WI38 (cell line): ENCODE measurements around the gene OR9Q2.

Experiments
- H3K4me3 ChIP-seq: 2 replicates; pipeline ENCODE4 v1.5.1; 2011; ENCODE audit warnings: low read depth, mild to moderate bottlenecking, control low read depth, low read length
- TF ChIP-seq, protein P1 (sequence below): IDR thresholded peaks from 2 replicates; pipeline ENCODE4 v1.5.1; 2012; ENCODE audit warnings: low read depth, mild to moderate bottlenecking, control low read depth, low read length

Gene OR9Q2, protein sequence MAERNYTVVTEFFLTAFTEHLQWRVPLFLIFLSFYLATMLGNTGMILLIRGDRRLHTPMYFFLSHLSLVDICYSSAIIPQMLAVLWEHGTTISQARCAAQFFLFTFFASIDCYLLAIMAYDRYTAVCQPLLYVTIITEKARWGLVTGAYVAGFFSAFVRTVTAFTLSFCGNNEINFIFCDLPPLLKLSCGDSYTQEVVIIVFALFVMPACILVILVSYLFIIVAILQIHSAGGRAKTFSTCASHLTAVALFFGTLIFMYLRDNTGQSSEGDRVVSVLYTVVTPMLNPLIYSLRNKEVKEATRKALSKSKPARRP

DNA sequence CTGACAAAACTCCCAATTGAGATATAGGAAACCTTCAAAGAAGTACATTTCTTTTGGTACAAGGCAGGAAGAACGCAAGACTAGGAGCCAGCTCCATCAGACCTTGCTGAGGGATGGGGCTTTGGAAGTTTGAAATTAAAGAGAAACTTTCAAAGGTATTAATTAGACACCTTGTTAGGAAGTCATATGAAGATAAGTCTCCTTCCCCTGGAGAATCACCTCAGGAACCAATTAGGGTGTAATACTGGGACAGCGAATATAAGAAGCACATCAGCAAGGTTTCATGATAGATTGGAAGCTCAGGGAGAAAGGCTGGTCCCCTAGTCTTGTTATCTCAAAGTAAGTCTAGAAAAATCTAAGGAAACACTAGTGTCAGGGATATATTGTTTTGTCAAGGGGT, at the start of gene OR9Q2:
Gene OR9Q2 (plus strand): TSS at position 301 of the 400 bp plus-strand sequence. CDS start 1,421 bp downstream, outside the sequence.
- TF ChIP-seq, protein P1, sequence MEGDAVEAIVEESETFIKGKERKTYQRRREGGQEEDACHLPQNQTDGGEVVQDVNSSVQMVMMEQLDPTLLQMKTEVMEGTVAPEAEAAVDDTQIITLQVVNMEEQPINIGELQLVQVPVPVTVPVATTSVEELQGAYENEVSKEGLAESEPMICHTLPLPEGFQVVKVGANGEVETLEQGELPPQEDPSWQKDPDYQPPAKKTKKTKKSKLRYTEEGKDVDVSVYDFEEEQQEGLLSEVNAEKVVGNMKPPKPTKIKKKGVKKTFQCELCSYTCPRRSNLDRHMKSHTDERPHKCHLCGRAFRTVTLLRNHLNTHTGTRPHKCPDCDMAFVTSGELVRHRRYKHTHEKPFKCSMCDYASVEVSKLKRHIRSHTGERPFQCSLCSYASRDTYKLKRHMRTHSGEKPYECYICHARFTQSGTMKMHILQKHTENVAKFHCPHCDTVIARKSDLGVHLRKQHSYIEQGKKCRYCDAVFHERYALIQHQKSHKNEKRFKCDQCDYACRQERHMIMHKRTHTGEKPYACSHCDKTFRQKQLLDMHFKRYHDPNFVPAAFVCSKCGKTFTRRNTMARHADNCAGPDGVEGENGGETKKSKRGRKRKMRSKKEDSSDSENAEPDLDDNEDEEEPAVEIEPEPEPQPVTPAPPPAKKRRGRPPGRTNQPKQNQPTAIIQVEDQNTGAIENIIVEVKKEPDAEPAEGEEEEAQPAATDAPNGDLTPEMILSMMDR = no peak
- no peak within 1 kb of the TSS for H3K4me3 ChIP-seq

DNA sequence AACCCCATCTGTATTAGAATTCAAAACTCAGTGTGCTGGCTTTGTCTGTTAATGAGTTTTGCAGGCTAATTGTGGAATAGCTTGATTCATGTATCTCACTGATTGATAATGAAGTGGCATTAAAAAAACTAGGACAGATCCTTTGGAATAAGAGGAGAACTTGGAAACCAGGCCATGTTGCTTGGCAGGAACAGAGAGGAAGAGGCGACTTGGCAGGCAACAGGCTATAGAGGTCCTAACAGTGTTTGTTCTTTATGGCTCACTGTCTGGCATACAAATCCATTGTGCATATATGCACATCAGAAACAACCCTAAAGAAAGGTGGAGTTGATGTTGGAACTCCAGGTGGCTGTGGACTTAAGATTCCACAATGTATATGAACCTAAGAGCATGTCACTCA, 46.1 kb upstream of the OR9Q2 start:
- TF ChIP-seq, protein P1 = no peak
- no peak overlapping the region for H3K4me3 ChIP-seq

DNA sequence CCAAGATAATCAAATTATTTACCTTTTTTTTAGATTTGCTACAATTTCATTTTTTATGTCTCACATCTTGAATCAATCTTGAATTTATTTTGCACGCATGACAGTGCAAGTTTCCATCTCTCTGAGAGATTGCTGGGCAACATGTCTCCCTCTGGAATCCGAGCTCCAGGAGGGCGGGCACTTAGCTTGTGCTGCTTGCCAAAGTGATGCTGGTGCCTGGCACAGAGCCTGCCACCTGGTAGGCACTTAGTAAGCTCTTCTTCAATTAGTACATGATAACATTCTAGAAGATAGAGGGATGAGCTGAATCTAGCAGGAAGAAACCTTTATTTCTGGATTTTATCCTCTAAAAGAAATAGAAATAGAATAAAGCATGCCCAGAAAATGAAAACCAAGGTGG, 36.1 kb upstream of the OR9Q2 start:
- no peak overlapping the region for H3K4me3 ChIP-seq
- TF ChIP-seq, protein P1 = no peak

DNA sequence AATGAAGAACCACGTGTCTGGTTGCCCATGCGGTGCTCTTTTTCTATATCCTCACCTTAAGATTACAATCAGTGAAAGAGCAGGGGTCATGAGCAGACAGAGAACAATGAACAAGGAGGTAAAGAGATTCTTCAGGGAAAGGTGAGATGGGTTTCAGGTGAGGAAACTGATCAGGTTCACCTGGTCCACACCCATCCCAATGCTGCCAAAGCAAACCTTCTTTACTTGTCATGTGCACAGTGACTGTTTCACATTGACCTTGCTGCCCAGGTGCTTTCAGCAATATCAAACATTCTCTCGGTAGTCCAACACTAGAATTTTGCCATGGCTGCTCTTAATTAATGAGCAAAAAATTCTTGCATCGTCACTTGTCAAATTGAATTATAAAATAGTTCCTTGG, 24.5 kb upstream of the OR9Q2 start:
- TF ChIP-seq, protein P1 = no peak
- no peak overlapping the region for H3K4me3 ChIP-seq

DNA sequence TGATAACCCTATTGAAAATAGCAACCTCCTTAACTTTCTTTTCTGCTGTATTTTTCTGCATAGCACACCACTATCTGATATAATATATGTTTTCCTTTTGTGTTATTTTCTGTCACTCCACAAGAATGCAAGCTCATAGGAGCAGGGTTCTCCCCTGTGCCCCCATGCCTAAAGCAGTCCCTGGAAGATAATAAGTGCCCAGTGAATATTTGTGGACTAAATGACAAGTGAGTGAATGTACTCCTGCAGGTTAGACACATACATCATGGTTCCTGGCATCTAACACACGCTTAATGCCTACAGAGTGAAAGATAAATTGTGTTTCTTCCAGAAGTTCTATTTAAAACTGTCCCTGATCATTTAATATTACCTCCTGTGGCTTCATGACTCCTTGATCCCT, 23.9 kb upstream of the OR9Q2 start:
- H3K4me3 ChIP-seq = no peak overlapping the region
- TF ChIP-seq, protein P1 = no peak

DNA sequence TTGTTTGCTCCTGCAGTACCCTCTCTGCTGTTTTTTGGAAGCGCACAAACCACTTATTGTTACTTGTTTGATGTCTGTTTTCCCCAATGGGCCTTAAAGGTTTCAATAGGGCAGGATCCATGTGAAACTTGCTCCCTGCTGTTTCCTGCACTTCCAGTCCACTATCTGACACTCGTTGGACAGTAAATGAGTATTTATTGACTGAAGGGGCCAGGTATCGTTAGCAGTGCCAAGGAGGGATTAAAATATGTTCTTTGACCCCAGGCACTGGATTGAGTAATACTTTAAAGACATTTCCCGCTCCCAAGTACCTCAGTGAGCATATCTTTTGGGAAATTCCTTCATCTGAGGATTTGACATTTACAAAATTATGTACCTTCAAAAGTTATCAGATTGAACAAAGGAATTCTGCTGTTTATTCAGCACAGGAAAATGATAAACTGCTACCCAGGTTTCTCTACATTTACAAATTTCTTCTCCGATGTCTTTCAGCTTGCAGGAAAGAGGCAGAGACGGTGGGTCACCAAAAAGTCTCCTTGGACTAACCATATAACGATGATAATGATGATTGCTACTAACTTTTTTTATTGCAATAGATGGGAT, 23.3 kb upstream of the OR9Q2 start:
- TF ChIP-seq, protein P1 = no peak
- no peak overlapping the region for H3K4me3 ChIP-seq

DNA sequence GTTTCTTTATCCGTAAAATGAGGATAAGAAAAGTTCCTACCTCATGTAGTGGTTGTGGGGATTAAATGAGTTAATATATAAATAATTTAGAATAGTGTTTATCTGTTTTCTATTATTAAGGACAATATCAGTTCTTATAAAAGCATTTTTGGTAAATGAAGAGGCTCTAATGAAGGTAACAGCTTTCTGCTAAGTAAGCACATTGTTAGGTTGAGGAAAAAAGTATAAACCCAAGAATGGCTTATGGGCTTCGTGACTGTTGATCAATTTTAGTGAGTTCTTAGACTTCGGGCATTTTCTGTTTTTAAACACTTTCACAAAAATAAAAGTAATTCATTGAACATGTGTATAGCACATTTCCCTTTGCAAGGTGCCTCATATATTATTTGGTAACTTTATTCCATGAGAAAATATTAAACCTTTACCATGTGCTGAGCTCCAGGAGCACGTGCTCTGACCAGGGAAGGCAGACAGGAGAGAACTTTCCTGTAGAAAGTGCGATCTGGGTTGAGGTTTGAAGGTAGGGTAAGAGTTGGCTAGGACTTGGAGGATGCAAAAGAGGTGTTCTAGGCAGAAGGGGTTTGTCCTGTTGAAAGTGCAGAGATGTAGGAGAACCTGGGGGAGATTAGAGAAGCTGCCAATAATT, 11.3 kb upstream of the OR9Q2 start:
- H3K4me3 ChIP-seq = no peak overlapping the region
- TF ChIP-seq, protein P1 = no peak
